GM23248 (cell line): ENCODE measurements around the gene RBP5. TPM values are rescaled to one million over a fixed set of nuclear protein-coding genes. Genes with fewer than 3 reads are reported as not detected.

ENCODE experiments used
- DNase-seq: peaks from one replicate; pipeline ENCODE4 v3.0.0-alpha.2; 2015
- H2AFZ ChIP-seq: fragments of 200-600 bp; sonication (generic); 2 replicates; pipeline ENCODE4 v1.6.1; 2016; ENCODE audit warnings: antibody characterized with exemption
- H3F3A ChIP-seq: fragments of 200-600 bp; sonication (generic); 2 replicates; pipeline ENCODE4 v1.6.1; 2016; ENCODE audit warnings: mild to moderate bottlenecking, antibody characterized with exemption, mixed run types; ENCODE audit not compliant: insufficient read depth
- H3K27ac ChIP-seq: fragments of 200-600 bp; sonication (generic); 2 replicates; pipeline ENCODE4 v1.5.1; 2016; ENCODE audit warnings: mild to moderate bottlenecking
- H3K27me3 ChIP-seq: fragments of 200-600 bp; sonication (generic); replicated peaks from 2 replicates; pipeline ENCODE4 v1.6.1; 2016; ENCODE audit warnings: mild to moderate bottlenecking; ENCODE audit not compliant: insufficient read depth
- H3K36me3 ChIP-seq: fragments of 200-600 bp; sonication (generic); 2 replicates; pipeline ENCODE4 v1.6.1; 2016; ENCODE audit warnings: low read depth, mild to moderate bottlenecking
- H3K4me1 ChIP-seq: fragments of 200-600 bp; sonication (generic); 2 replicates; pipeline ENCODE4 v1.6.1; 2016; ENCODE audit warnings: mild to moderate bottlenecking; ENCODE audit not compliant: insufficient read depth
- H3K4me2 ChIP-seq: fragments of 200-600 bp; sonication (generic); one replicate; pipeline ENCODE4 v1.6.1; 2016; ENCODE audit warnings: mild to moderate bottlenecking; ENCODE audit not compliant: unreplicated experiment
- H3K4me3 ChIP-seq: fragments of 200-600 bp; sonication (generic); 2 replicates; pipeline ENCODE4 v1.5.1; 2016; ENCODE audit warnings: mild to moderate bottlenecking
- H3K79me2 ChIP-seq: fragments of 200-600 bp; sonication (generic); 2 replicates; pipeline ENCODE4 v1.6.1; 2016; ENCODE audit warnings: mild to moderate bottlenecking; ENCODE audit not compliant: insufficient read depth
- H3K9ac ChIP-seq: fragments of 200-600 bp; sonication (generic); 2 replicates; pipeline ENCODE4 v1.6.1; 2016; ENCODE audit warnings: mild to moderate bottlenecking
- H3K9me2 ChIP-seq: fragments of 200-600 bp; sonication (generic); 2 replicates; pipeline ENCODE4 v1.6.1; 2016; ENCODE audit warnings: mixed run types, mild to moderate bottlenecking, moderate library complexity; ENCODE audit not compliant: insufficient read depth
- H3K9me3 ChIP-seq: fragments of 200-600 bp; sonication (generic); one replicate; pipeline ENCODE4 v1.6.1; 2017; ENCODE audit warnings: low read depth
- H4K20me1 ChIP-seq: fragments of 200-600 bp; sonication (generic); 2 replicates; pipeline ENCODE4 v1.6.0; 2016; ENCODE audit not compliant: insufficient read depth
- EZH2 ChIP-seq: fragments of 200-600 bp; sonication (generic); IDR thresholded peaks from 2 replicates; pipeline ENCODE4 v1.6.1; 2018; ENCODE audit warnings: antibody characterized with exemption, mild to moderate bottlenecking; ENCODE audit not compliant: insufficient read depth, poor library complexity, severe bottlenecking
- EZH2phosphoT487 ChIP-seq: fragments of 200-600 bp; sonication (generic); IDR thresholded peaks from 2 replicates; pipeline ENCODE4 v1.6.1; 2018; ENCODE audit warnings: antibody characterized with exemption, moderate library complexity, mild to moderate bottlenecking, low read depth; ENCODE audit not compliant: insufficient read depth
- WGBS, 2 experiments: methylation state at CpG; one replicate each; pipeline ENCODE4 v1.1.6; 2015 to 2017; ENCODE audit warnings: low lambda C conversion rate in 2 of 2, low coverage in 1 of 2; ENCODE audit errors: missing lambda C conversion rate in 2 of 2; 5-methylcytosine and 5-hydroxymethylcytosine counted together
- in situ Hi-C: fragments of 300-500 bp; cut with MboI; formaldehyde crosslinking; loops from 2 replicates; pipeline ENCODE4 v1.15.0; 2020
- polyA plus RNA-seq: library from polyadenylated mRNA; unstranded; fragments of >200 nt; fragmentation: Nextera tagmentation; extraction: Ambion mirVana; gene quantifications from 2 replicates; pipeline ENCODE4 v1.2.1, GENCODE V29; 2016
- total RNA-seq: library from RNA; depleted of rRNA; stranded (reverse); fragments of >200 nt; shearing (Covaris generic); gene quantifications from 2 replicates; pipeline ENCODE4 v1.2.3, GENCODE V29; 2014

Gene RBP5
- total and polyA plus RNA-seq, 2 experiments from 2014 or later: 0.38 TPM; not detected in 1

GRCh38 chr12:7155471-7156034, 26.9 kb upstream of the RBP5 start:
- WGBS, 2 experiments: 82 to 89% methylated on average over 8 of the region's 8 CpGs
- H2AFZ ChIP-seq: no peak overlapping the region

GRCh38 chr12:7154901-7155470, 26.3 kb upstream of the RBP5 start:
- Histone ChIP-seq H3K27me3 (no peaks in the 10 kb centered on the region), H3K4me3 (no peak overlapping the region), H4K20me1 (no peaks in the 10 kb centered on the region), H3K9me2 (no peaks in the 10 kb centered on the region), H2AFZ (no peak overlapping the region), H3F3A (no peaks in the 10 kb centered on the region), H3K36me3 (peaks cover 7% of the 10 kb centered on the region; the same call in 1 of the 2 replicates), H3K9ac (no peak overlapping the region), H3K27ac (no peak overlapping the region), H3K4me1 (no peaks in the 10 kb centered on the region), H3K79me2 (no peaks in the 10 kb centered on the region), H3K4me2 (no peak overlapping the region), H3K9me3 (no peaks in the 10 kb centered on the region)
- DNase-seq: no peak
- TF ChIP-seq EZH2 (no peak), EZH2phosphoT487 (no peak)
- in situ Hi-C loops: no loop called here
- whole genome bisulfite sequencing, 2 experiments: 86 to 88% methylated on average over 12 of the region's 12 CpGs

More at GRCh38 chr12:7155471-7156034, 26.9 kb upstream of the RBP5 start:
- H3K9ac ChIP-seq: no peak overlapping the region
- no peaks in the 10 kb centered on the region for H3K27me3 ChIP-seq
- TF ChIP-seq EZH2: no peak
- TF ChIP-seq EZH2phosphoT487: no peak
- H3K9me3 ChIP-seq: no peaks in the 10 kb centered on the region
- DNase-seq: no peak
- H3K9me2 ChIP-seq: no peaks in the 10 kb centered on the region
- peaks cover 7% of the 10 kb centered on the region; the same call in 1 of the 2 replicates for H3K36me3 ChIP-seq
- in situ Hi-C loops: no loop called here
- H3K4me1 ChIP-seq: no peaks in the 10 kb centered on the region
- no peaks in the 10 kb centered on the region for H3F3A ChIP-seq
- no peak overlapping the region for H3K4me2 ChIP-seq
- H3K4me3 ChIP-seq: no peak overlapping the region
- no peaks in the 10 kb centered on the region for H4K20me1 ChIP-seq
- no peak overlapping the region for H3K27ac ChIP-seq
- H3K79me2 ChIP-seq: no peaks in the 10 kb centered on the region

GRCh38 chr12:7154042-7154441, 25.4 kb upstream of the RBP5 start:
- in situ Hi-C loops: no loop called here
- 86 to 90% methylated on average over 6 of the region's 6 CpGs for WGBS, 2 experiments
- Histone ChIP-seq H3K4me2 (no peak overlapping the region), H3K79me2 (no peaks in the 10 kb centered on the region), H3K9me3 (no peaks in the 10 kb centered on the region), H3K27ac (no peak overlapping the region), H3K27me3 (no peaks in the 10 kb centered on the region), H2AFZ (no peak overlapping the region), H3K9me2 (no peaks in the 10 kb centered on the region), H3K4me1 (no peaks in the 10 kb centered on the region), H3K36me3 (peaks cover 9% of the 10 kb centered on the region; the same call in 1 of the 2 replicates), H4K20me1 (no peaks in the 10 kb centered on the region), H3K9ac (no peak overlapping the region), H3F3A (no peaks in the 10 kb centered on the region), H3K4me3 (no peak overlapping the region)
- DNase-seq: no peak
- no peak for TF ChIP-seq EZH2phosphoT487
- no peak for TF ChIP-seq EZH2

- Histone ChIP-seq H3K27ac (no peak overlapping the region), H2AFZ (no peak overlapping the region), H3K36me3 (peaks cover 16% of the 10 kb centered on the region; the same call in 1 of the 2 replicates), H3K9me2 (no peaks in the 10 kb centered on the region), H4K20me1 (no peaks in the 10 kb centered on the region), H3K9me3 (no peaks in the 10 kb centered on the region), H3K4me2 (no peak overlapping the region), H3K27me3 (no peaks in the 10 kb centered on the region), H3F3A (no peaks in the 10 kb centered on the region), H3K4me1 (no peaks in the 10 kb centered on the region), H3K79me2 (no peaks in the 10 kb centered on the region), H3K9ac (no peak overlapping the region), H3K4me3 (no peak overlapping the region)
- no peak for DNase-seq
- WGBS, 2 experiments: 93 to 94% methylated on average over 4 of the region's 4 CpGs
- in situ Hi-C loops: no loop called here
- TF ChIP-seq EZH2phosphoT487 (no peak), EZH2 (no peak)
Measured at GRCh38 chr12:7152818-7153217, 24.1 kb upstream of the RBP5 start.
